22Rv1 (cell line): ENCODE data around the gene TNS1.

Experiments used
- H3K27ac ChIP-seq: fragments of 450-650 bp; 2 replicates; pipeline ENCODE4 v1.5.1; 2017
- CTCF ChIP-seq: fragments of 450-650 bp; IDR thresholded peaks from 2 replicates; pipeline ENCODE4 v1.5.1; 2017; ENCODE audit warnings: mild to moderate bottlenecking
- ZFX ChIP-seq: fragments of 450-650 bp; IDR thresholded peaks from 2 replicates; pipeline ENCODE4 v1.6.1; 2017; ENCODE audit warnings: antibody characterized with exemption, borderline replicate concordance

Gene TNS1

GRCh38 chr2:217835931-217836891 is 166.6 kb downstream of the TNS1 start:
- no peak overlapping the region for H3K27ac ChIP-seq
- no peak for TF ChIP-seq CTCF

- TF ChIP-seq ZFX (no peak), CTCF (no peak)
- no peak overlapping the region for H3K27ac ChIP-seq
These were observed 167.9 kb downstream of the TNS1 start for GRCh38 chr2:217834744-217835513.

DNA sequence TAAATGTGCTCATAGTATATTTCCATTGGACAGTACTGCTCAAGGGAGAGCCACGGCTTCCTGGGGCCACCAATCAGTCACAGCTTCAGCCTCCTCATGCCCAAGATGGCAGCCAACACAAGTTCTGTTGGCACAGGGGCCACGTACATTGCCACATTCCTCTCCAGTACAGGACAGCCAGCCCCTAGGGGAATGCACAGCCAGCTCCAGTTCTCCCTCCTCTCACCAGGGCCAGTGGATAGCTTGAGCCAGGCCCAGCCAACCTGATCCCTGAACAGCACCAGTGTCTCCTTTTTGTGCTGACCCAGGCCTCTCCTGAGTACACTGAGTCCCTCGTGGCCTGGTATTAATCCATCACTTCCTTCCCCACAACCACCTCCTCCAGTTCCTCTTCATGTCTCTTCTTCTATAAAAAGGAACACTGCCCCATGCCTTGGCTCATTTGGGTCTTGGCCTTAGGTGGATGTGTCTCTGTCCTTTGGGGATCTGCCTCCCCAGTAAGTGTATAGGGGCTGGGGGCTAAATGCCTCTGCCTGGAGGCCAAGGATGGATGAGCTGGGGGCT is 168.7 kb downstream of the TNS1 start:
- TF ChIP-seq CTCF (no peak), ZFX (no peak)
- no peak overlapping the region for H3K27ac ChIP-seq

DNA sequence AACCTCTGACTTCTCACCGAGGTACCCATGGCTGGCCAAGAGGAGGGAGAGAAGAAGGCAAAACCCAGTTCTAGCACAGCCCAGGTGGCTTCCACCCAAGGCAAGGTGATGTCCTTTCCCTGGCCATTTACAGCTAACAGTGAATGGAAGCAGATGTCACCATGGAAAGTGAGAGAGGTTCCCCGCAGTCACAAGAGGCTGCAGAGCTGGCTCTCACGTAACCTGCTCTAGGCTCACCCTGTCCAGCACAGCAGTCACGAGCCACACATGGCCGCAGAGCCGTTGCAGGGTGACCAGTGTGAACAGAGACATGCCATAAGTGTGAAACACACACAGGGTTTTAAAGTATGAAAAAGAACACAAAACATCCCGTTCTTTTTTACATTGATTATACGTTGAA is 169.4 kb downstream of the TNS1 start:
- TF ChIP-seq ZFX: no peak
- TF ChIP-seq CTCF: no peak
- no peak overlapping the region for H3K27ac ChIP-seq

- H3K27ac ChIP-seq: no peak overlapping the region
- TF ChIP-seq CTCF (no peak), ZFX (no peak)
These were observed 169.8 kb downstream of the TNS1 start for GRCh38 chr2:217832987-217833386.

DNA sequence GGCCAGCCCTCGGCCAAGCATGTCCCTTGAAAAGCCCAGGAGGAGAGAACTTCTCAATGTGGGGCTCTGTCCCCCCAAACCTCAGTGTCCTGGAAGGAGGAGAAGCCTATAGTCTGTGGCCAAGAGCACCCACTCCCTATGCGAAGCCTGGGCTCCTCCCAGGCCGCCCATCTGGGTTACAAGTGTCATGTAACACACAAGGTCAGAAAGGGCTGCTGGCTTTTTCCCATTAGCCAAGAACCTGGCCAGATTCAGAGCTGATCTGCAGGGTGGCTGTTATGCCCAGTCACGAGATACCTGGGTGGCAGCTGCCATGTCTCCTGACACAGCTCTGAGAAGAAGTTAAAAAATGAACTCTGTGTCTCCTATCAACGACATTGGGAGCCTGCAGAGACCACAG is 170.7 kb downstream of the TNS1 start:
- no peak overlapping the region for H3K27ac ChIP-seq
- TF ChIP-seq ZFX: no peak
- no peak for TF ChIP-seq CTCF
